ENCODE data around the gene KIAA1671. TPM values are rescaled to one million over a fixed set of nuclear protein-coding genes. Genes with fewer than 3 reads are reported as not detected.

The KIAA1671 gene
- polyA plus RNA-seq, 10 donors: 18.9 to 40.3 (median 31.2) TPM

DNA sequence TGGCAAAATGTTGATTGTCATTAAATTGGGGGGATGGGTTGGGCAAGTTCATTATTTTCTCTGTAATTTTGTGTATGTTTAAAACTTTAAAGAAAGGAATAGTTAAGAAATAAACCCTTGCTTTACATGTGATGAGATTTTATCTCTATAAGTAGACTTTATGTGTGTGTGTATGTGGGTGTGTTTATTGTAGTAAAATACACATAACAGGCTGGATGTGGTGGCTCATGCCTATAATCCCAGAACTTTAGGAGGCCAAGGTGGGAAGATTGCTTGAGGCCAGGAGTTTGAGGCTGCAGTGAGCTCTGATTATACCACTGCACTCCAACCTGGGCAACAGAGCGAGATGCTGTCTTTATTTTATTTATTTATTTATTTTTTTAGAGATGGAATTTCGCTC, 83.2 kb downstream of the KIAA1671 start:
- no peak for DNase-seq

DNA sequence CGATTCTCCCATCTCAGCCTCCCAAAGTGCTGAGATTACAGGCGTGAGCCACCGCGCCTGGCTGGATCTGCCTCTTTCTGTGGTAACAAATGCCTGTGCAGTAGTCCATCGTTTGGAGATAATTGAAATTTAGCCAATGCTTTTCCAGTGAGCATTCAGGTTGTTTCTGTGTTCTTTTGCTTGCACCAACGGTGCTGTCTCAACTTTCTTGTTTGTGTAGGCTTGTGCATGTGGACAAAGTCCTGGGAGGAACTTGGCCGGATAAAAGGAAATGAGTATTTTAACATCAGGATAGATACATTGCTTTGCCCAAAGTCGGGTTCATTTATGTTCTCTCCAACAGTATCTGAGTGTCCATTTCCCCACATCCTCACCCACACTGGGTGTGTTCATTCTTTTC, 85.7 kb downstream of the KIAA1671 start:
- no peak for DNase-seq

DNA sequence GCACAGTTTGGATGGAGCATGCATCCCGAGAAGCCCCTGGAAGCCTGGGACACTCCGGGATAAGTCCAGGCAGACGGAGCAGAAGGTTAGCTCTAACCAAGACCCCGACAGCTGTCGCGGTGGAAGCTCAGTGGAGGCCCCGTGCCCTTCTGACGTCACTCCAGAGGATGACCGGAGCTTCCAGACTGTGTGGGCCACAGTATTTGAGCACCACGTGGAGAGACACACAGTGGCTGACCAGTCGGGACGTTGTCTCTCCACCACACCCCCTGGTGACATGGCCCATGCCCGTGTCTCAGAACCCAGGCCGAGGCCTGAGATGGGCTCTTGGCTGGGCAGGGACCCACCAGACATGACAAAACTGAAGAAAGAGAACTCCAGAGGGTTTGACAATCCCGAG, 86.3 kb downstream of the KIAA1671 start:
- no peak for DNase-seq

DNA sequence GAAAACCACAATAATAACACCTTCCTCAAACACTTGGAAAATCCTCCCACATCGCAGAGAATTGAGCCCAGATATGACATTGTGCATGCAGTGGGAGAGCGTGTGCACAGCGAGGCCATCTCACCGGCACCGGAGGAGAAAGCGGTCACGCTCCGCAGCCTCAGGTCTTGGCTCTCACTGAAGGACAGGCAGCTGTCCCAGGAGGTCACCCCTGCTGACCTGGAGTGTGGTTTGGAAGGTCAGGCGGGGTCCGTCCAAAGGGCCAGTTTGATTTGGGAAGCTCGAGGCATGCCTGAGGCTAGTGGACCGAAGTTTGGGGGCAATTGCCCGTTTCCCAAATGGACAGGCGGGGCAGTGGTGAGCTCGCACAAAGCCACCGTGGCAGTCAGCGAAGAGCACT, 86.7 kb downstream of the KIAA1671 start:
- DNase-seq: no peak

DNA sequence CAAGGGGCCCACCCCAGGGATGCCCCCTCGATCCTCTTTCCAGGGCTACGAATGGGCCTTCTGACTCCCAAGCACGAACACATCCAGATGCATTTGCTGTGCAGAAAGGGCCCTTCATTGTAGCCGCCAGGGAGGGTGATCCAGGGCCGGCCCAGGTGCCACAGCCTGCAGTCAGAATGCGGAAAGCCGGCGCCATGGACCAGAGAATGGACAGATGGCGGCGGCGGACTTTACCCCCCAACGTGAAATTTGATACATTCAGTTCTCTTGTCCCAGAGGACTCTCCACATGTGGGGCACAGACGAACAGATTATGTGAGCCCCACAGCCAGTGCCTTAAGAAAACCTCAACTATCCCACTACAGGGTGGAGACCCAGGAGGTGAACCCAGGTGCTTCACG, 87.2 kb downstream of the KIAA1671 start:
- no peak for DNase-seq

DNA sequence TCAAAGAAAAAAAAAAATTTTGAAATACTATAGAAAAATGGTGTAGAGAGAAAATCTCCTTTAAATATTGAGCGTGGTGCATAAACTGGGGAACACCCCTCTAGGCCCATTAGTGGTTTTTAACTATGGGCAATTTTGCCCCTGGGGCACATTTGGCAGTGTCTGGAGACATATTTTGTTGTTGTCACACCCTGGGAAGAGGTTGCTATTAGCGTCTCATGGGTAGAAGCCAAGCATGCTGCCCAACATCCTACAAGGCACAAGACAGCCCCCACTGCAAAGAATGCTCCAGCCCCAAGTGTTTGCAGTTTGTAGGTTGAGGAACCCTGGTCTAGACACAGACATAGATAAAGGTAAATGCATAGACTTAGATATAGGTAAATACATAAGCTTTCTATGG, 92.6 kb downstream of the KIAA1671 start:
- no peak for DNase-seq

DNA sequence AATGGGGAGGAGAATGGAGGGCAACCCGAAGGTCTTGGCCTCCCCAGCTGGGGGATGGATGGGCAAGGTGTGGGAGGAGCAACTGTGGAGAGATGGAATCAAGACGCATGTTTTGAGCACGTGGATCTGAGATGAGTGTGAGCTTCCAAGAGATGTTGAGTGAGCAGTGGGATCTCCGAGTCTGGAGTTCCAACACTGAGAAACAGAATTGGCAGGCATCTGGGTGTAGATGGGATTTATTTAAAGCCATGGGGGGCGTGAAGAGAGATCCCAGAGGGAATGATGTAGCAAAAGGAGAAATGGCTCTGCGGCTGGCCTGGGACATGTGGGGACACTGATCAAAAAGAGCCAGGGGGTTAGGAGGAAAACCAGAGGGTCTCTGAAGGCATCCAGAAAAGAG, 95.6 kb downstream of the KIAA1671 start:
- DNase-seq: no peak

DNA sequence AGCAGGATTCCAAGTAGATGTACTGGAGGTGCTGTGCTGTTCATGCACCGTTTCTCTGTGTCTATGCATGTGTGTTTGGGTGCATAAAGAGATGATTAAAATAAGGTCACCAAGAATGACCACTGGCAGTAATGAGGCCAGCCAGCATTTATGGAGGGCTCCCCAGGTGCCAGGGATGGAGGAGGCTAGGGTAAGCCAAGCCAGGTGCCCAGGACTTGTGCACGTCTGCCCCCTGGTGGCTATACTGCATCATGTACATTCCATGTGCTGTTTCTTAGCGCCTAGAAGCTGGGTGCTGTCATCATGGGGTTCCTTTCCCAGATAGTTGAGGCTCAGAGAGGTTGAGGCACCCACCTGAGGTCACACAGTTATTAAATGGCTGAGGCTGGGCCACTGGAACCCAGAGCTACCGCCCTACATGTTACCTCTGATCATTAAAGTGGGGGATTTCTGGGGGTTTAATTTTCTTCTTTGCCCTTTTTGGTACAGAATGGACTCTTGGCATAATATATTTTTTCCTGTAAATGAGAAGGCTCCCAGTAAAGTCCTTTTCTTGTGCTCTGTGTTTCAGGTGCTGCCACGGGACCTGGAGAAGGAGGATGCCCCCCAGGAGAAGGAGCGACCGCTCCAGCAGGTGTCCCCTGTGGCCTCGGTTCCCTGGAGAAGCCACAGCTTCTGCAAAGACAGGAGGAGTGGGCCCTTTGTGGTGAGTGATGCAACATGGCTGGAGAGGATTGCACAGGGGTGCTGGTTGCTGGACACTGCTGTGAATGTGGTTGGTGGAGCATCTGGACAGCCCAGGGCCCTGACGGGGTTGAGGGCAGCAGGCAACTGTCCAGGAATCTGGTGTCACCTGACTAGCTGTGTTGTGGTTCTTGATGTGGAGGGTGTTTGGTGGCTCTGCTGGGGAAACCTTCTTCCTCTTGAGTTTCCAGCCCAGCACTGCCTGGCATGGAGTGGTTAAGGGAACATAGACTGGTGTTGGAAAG, 96.4 kb downstream of the KIAA1671 start:
- DNase-seq: peak; percentile 39 to 73 (median 58)

DNA sequence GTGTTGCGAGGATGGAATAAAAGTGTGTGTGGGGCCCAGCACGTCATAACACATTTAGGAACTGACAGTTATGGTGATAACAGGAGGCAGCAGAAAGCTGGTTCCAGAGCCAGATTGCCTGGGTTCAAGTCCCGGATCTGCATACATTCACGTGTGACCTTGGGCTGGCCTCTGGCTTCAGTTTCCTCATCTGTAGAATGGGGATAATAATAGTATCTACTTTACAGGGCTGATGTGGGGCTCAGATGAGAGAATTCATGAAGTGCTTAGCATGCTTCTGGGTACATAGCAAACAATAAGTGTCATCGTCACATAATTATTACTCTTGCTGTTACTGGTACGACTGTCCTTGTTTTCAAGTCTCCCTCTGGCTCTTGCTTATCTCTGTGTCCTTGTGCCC, 97.3 kb downstream of the KIAA1671 start:
- no peak for DNase-seq

DNA sequence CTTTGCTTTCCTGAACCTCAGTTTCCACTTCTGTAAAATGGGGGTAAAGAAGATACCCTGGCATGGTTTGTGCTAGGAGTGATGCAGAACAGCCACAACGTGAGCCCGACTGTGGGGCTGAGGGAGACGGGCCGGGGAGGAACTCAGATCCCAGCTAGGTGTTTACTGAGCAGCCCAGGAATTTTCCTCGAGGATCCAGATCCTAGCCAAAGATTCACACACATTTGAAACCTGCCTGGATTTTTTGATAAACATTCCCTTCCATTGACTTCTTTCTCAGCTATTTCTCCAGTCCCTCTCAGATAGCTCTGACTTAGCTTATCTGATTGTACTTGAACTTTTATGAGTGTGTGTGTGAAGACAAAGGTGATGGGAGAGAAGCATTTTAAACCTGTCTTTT, 98.0 kb downstream of the KIAA1671 start:
- no peak for DNase-seq

DNA sequence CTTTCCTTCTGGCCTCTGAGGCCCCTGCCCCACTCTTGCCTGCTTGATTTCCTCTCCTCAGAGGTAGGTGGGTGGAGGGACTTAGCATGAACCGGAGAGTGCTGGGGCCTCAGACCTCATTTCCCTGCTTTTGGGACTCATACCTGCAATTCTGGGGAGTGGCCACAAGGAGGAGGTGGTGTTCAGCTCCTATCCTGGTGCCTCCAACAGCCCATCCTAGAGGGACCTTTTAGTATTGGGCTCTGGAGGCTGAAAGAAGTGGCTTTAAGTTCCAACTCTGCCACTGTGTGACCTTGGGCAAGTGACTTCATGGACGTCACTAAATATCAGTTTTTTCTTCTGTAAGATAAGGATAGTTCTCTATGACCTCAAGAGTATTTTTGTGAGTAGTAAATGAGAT, 98.6 kb downstream of the KIAA1671 start:
- no peak for DNase-seq

DNA sequence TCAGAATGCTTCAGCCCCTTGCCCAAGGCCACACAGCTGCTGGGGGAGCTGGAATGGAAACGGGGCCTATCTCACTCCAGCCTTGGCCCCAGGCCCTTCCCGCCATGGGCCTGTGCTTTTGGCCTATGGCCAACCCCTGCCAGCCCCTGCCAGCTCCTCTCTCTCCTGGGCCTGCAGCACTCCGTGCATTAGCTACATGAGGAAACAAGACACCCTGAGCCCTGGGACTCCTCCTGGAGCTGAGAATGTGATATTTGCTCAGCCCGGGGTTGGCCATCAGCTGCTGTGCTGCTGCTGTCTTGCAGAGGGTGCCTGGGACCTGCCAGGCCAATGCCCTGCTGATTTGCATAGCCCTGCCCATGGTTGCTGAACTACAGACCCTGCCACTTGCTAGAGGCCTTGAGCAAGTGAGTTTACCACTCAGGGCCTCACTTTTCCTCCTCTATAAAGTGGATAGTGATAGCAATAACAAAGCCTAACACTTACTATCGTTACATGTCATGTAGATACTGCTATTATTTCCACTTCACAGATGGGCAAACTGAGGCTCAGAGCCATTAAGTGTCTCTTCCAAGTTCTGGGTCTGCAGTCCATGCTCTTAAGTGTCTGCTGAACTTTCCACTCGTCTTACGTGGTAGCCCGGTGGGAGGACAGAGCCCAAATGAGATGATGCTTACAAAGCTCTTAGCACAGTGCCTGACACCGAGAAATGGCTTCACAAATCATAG, 99.6 kb downstream of the KIAA1671 start:
- peak in 2 of 3 donors; percentile 53 to 60 for DNase-seq

DNA sequence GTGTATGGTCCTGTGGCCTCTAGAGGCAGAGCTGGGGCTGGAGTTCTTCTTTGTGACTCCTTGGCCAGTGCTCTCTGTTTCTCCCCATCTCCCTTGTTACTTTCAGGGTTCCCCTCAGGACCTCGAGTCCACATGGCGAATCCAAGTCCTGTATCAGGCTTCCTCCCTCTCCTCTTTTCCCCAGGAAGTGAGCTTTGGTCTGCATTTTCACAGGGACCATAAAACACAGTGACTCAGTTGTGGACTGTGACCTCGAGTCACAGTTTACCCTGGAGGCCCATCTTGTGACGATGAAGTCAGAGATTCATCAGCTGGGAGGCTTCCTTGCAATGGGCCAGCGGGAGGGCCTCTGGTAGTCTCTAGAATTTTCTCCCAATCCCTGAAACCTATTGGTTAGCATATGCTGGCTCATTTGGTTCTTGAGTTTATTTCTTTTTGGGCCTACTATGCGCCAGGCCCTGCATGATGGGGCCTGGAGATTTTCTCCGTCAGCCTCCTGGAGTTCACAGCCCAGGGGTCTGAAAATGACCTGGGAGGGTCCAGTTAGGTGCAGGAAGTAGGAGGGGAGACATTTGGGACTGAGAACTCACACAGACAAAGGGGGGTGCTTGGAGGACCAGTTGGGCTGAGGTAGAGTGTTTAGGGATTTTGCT, 100.8 kb downstream of the KIAA1671 start:
- peak in 1 of 3 donors; percentile 12 for DNase-seq

DNA sequence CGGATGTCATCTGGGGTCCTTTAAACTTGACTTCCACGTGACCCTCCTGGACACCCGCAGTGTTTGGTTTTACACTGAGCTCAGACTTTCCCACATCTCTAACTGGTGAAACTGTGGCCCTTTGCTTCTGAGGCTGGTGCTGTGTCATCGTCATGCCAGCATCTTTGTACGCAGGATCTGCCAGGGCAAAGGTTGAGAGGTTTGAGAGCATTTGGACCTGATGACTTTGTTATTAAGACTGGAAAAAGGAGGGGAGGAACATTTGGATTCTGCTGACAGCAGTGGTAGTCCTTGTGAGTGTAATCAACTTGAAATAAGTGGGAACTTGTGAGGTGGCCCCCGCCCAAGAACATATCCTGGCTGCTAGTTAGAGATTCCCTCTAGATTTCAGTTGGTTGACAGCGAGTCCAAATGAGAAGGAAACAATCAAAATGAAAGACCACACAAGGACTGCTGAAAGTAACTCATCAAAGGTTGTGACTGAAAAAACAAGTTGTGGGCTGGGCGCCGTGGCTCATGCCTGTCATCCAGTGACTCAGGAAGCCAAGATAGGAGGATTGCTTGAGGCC, 102.5 kb downstream of the KIAA1671 start:
- DNase-seq: no peak

DNA sequence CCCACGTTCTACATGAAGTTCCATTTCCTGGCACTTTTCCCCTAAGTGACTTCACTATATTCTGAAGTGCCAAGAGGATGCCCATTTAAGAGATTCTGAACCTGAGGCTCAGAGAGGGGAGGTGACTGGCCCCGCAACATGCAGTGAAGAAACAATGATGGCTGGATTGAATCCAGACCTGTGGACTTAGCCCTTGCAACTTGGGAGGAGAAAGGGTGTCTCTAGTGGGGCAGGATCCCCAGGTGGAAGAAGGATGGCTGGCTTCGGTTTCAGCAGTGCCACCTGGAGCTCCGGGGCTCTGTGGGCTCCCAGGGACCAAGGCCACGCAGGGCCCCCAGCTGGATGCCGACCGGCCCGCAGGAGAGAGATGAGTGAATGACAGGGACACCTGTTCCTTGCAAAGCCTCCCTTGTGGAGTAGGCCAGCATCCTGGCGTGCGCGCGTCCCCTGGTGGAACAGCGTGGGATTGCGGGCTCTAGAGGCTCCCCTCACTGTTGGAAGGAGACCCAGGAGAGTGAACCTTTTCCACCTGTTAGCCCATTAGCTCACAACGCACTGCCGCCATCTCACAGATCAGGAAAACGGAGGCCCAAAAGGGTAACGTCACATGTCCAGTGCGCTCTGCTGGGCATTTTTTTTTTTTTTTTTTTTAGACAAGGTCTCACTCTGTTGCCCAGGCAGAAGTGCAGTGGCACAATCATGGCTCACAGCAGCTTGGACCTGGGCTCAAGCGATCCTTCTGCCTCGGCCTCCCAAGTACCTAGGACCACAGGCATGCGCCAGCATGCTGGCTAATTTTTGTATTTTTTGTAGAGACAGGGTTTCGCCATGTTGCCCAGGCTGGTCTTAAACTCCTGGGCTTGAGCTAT, 104.7 kb downstream of the KIAA1671 start:
- peak; percentile 47 to 71 (median 64) for DNase-seq

DNA sequence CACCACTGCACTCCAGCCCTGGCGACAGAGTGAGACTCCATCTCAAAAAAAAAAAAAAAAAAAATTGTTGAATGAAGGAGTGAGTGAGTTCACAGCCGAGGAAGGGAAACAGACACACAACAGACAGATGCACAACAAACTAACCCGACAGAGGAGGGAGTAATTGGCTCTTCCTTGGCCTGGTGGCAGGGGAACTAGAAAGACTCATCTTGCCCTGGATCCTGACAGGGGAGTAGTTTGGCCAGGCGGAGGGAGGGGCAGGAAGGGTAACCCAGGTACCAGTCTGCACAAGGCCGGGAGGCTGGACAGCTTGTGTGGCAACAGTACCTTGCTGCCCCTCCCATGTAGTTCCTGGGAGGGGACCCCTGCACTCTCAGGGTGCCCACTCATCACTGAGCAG, 106.9 kb downstream of the KIAA1671 start:
- no peak for DNase-seq

DNA sequence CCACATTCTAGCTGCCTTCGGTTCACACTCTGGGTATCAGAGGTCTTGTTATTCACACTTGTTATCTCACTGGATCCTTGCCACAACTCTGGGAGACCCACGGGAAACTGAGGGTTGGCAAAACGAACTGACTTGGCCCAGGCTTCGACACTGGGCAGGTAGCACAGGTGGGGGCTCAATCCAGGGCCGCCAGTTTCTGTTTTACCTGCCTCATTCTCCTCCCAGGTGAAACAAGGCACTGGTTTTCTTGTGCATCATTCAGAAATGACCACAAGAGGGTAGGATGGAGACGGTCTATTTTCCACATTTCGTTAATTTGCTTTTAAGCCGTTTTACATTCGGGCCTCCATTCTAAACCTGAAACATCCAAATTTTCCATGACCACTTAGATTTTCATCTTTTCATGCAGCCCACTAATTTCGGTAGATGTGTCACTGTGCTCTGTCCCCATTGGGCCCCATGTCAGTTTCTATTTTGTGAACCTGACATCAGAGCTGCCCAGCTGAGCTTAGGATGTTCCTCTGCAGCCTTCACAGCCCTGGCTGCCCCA, 108.1 kb downstream of the KIAA1671 start:
- DNase-seq: no peak

DNA sequence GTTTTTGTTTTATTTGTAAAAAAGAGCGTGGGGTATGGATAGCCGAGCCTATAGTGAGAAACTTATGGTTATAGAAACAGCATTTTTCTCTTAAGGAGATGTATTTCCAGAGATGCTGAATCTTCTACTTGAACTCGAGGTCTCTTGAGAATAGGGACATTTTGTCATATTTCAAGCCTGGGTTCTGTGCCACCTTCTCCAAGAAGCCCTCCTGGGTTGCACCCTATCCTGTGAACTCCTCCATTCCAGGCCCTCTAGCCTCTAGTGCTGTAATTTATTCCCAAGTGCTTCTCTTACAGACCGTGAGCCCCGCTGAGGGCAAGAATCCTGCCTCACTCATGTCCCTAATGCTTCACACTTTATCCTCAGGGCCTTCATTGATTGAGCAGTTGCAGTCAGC, 108.6 kb downstream of the KIAA1671 start:
- no peak for DNase-seq

DNA sequence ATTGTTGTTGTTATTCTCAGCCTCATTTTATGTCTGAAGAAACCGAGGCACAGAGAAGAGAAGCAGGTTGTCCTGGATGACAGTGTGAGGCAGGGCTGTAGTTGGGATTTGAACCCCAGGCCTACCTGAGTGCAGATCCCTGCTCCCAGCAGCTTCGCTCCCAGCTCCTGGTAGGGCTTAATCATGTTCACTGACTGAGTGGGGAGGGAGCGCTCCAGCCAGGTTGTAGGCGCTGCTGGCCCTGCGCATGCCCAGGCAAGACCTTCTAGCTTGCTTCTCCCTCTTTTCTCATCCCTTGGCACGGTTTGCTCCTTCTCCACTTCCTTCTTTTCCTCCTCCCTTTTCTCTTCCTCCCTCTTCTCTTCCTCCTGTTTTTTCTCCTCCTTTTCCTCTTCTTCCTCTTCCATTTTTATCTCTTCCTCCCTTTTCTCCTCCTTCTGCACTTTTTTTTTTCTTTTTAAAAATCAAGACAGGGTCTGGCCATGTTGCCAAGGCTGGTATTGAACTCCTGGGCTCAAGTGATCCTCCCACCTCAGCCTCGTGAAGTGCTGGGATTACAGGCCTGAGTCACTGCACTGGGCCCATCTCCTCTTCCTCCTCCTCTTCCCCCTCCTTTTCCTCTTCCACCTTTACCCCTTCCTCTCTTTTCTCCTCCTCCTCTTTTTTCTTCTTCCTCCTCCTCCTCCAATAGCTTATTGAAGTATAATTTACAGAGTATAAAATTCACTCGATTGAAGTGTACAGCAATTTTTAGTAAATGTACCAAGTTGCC, 109.3 kb downstream of the KIAA1671 start:
- no peak for DNase-seq
